Measurements from ENCODE around the gene SLC25A26. TPM values are rescaled to one million over a fixed set of nuclear protein-coding genes. Genes with fewer than 3 reads are reported as not detected.
A peak's percentile ranks its signal among the peaks of the same experiment; 100 is the strongest.

SLC25A26 gene
- total RNA-seq, 2 donors from 2014 or later: 19.1 to 22.4 TPM

DNA sequence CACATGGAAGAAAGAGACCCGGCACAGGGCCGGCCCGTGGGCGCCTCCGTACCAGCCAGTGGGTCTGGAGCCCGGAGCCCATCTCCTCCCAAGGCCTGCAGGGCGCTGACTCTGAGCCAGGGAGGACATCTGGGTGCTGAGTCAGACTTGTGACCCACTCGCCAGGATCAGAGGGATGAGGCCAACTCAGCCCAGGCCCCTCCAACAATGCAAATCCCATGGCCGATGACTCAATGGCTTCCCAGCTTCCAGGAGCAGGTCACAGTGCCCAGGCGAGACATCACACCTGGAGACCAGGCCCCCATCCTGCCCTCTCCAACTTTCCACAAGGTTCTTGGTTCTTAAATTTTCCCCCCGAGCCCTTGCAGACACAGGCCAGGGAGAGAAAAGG lies 184.9 kb downstream of the SLC25A26 start:
- no peak for DNase-seq (ENCODE audit: low spot score)
- Histone ChIP-seq H3K9me3 (no peaks in the 10 kb centered on the region), H3K4me3 (no peak overlapping the region), H3K27me3 (no peaks in the 10 kb centered on the region), H3K36me3 (peaks cover 65% of the 10 kb centered on the region), H3K4me1 (peaks cover 0 to 77% of the 10 kb centered on the region in 2 donors), H3K27ac (peak overlapping the region; percentile 52 to 57)
- TF ChIP-seq, protein P1, sequence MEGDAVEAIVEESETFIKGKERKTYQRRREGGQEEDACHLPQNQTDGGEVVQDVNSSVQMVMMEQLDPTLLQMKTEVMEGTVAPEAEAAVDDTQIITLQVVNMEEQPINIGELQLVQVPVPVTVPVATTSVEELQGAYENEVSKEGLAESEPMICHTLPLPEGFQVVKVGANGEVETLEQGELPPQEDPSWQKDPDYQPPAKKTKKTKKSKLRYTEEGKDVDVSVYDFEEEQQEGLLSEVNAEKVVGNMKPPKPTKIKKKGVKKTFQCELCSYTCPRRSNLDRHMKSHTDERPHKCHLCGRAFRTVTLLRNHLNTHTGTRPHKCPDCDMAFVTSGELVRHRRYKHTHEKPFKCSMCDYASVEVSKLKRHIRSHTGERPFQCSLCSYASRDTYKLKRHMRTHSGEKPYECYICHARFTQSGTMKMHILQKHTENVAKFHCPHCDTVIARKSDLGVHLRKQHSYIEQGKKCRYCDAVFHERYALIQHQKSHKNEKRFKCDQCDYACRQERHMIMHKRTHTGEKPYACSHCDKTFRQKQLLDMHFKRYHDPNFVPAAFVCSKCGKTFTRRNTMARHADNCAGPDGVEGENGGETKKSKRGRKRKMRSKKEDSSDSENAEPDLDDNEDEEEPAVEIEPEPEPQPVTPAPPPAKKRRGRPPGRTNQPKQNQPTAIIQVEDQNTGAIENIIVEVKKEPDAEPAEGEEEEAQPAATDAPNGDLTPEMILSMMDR (IDR thresholded peaks at IDR 0.05): no peak

DNA sequence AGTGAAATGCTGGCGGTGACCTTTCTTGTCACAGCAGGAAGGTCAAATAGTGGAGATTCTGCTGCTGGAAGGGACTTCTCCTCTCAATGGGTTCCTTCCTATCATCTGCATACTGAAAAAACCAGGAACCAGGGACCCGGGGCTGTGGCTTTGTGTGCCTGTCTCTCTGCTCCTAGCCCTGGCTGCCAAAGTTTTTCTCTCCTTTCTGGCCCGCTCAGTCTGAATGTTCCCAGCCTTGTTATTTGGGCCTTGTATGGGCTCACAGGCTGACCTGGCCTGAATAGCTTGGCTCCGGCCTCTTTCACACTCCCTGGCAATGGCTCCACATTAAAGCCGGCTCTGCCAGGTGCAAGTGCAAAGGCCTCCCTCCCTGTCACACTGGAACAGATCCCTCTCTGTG lies 185.4 kb downstream of the SLC25A26 start:
- H3K36me3 ChIP-seq: peaks cover 69% of the 10 kb centered on the region
- no peaks in the 10 kb centered on the region for H3K9me3 ChIP-seq
- peak overlapping the region; percentile 52 to 57 for H3K27ac ChIP-seq
- H3K4me3 ChIP-seq: no peak overlapping the region
- TF ChIP-seq, protein P1 (IDR thresholded peaks at IDR 0.05): no peak
- H3K27me3 ChIP-seq: no peaks in the 10 kb centered on the region
- H3K4me1 ChIP-seq: peaks cover 0 to 77% of the 10 kb centered on the region in 2 donors
- DNase-seq (ENCODE audit: low spot score): no peak

DNA sequence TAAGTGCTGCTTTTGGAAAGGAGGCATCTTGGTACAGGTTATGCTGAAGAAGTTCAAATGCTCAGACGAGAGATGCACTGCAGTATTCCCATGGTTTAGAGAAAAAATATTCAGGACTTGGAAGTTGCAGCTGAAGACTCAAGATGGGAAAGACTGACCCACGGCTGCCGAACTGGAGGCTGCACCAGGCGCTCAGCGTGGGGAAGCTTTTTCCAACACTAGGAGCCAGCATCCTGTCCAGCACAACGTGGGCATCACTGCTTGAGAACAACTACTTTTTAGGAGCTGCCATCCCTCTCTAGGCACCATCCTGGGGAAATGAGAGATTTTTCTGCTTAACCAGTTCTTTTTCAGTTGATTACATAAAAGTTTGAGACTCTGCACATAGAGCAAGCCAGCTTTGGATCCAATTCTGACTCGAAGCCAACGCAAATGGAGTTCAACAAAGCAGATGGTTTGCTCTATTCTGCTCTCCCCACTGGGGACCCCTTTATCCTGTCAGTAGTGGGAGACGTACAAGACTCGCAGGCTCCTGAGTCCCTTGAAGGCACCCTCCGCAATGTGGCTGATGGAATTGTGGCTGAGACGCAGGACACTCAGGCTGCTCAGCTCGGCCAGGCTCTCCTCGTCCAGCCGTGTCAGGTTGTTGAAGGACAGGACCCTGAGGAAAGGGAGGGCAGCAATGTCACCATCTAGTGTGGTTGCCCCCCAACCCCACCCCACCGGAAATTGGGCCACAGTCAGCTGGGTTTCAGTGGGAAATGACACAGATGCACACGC lies 186.2 kb downstream of the SLC25A26 start:
- TF ChIP-seq, protein P1 (IDR thresholded peaks at IDR 0.05): no peak
- Histone ChIP-seq H3K36me3 (peaks cover 74% of the 10 kb centered on the region), H3K9me3 (no peaks in the 10 kb centered on the region), H3K27ac (peak overlapping the region in 1 of 2 donors; percentile 57), H3K4me3 (no peak overlapping the region), H3K4me1 (peaks cover 0 to 78% of the 10 kb centered on the region in 2 donors), H3K27me3 (no peaks in the 10 kb centered on the region)
- DNase-seq (ENCODE audit: low spot score): no peak

DNA sequence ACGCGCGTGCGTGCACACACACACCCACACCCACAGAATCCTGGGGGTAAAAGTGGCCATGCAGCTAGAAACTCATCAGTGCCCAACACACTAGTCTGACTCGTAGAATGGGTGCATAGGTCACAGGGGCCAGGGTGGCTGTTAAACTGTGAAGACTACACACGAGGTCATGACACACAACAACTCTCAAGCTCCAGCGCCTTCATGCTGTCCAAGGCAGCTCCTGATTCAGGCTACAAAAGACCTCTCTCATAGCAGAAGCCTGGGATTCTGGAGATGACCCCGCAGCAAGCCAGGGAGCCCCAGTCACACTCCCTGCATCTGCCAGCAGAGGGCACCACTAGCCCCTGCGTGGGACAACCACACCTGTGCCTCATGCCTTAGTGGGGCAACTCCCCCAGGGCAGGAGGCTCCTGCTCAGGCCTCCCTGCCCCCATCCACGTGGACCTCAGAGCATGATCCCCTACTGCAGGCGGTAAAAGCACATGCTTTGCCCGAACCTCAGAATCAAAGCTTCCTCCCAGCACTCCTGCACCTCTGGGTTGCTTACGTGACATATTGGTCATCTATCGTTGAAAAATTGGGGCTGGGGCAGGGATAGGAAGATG lies 186.9 kb downstream of the SLC25A26 start:
- H3K9me3 ChIP-seq: no peaks in the 10 kb centered on the region
- no peaks in the 10 kb centered on the region for H3K27me3 ChIP-seq
- H3K4me3 ChIP-seq: no peak overlapping the region
- peak overlapping the region; percentile 36 to 45 for H3K27ac ChIP-seq
- peaks cover 0 to 78% of the 10 kb centered on the region in 2 donors for H3K4me1 ChIP-seq
- peak; percentile 73 for DNase-seq (ENCODE audit: low spot score)
- TF ChIP-seq, protein P1 (IDR thresholded peaks at IDR 0.05): peak; percentile 88 to 97
- peaks cover 81% of the 10 kb centered on the region for H3K36me3 ChIP-seq

DNA sequence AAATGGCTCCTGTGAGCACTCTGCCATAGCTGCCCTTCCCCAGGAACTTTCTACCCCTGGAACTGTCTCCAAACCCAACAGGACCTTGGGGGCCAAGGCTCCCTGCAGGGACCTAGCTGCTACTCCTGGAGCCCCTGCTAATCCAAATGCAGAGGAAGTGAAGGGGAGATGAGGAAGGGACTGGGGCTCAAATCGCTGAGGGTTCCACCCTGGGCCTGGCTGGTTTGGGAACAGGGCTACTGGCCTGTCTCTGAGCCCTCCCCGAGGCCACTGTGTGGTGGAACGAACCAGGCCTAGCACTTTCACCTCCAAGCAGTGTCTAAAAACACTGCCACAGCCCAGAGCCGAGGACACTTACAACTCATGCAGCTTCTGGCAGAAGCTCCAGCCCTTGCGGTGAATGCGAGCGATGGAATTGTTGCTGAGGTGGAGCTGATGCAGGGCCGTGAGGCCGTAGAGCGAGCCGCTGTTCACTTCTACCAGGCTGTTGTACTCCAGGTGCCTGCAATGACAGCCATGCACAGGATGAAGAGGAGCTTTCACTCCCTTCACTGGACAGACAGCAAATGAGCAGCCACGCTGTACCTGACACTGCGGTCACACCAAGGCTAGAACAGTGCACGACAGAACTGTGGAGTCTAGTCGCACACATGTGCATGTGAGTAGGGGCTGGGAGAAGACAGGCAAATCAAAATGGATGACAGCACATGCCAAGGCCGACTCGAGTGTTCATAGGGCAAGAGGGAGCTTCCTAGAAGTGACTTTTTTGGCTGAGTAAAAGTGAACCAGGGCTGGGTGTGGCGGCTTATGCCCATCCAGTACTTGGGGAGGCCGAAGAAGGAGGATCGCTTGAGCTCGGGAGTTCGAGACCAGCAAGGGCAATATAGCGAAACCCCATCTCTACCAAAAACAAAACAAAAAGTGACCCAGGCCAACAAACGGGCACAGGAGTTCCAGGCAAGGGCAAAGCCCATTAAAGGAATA lies 189.3 kb downstream of the SLC25A26 start:
- TF ChIP-seq, protein P1 (IDR thresholded peaks at IDR 0.05): no peak
- Histone ChIP-seq H3K9me3 (no peaks in the 10 kb centered on the region), H3K4me1 (peaks cover 0 to 97% of the 10 kb centered on the region in 2 donors), H3K27me3 (no peaks in the 10 kb centered on the region), H3K4me3 (no peak overlapping the region), H3K36me3 (peaks cover 74% of the 10 kb centered on the region), H3K27ac (peak overlapping the region; percentile 80 to 91)
- no peak for DNase-seq (ENCODE audit: low spot score)
